ENCODE data around the gene FGF18. TPM values are rescaled to one million over a fixed set of nuclear protein-coding genes. Genes with fewer than 3 reads are reported as not detected.

FGF18 gene
- total RNA-seq, 1 experiment from 2014 or later = 2.1 TPM

GRCh38 chr5:171470420-171470819 is 51.0 kb downstream of the FGF18 start:
- Mint-ChIP-seq H3K4me1 (ENCODE audit: low read depth, unreplicated experiment) (no peaks in the 10 kb centered on the region), H3K27me3 (ENCODE audit: insufficient read depth, unreplicated experiment) (peaks cover 5% of the 10 kb centered on the region), H3K4me3 (ENCODE audit: unreplicated experiment) (no peak overlapping the region), H3K9me3 (ENCODE audit: unreplicated experiment) (no peaks in the 10 kb centered on the region), H3K27ac (ENCODE audit: unreplicated experiment) (no peak overlapping the region), H3K36me3 (ENCODE audit: insufficient read depth, unreplicated experiment) (peaks cover 5% of the 10 kb centered on the region)
- Histone ChIP-seq H3K36me3 (ENCODE audit: control insufficient read depth, insufficient read depth, low read length) (no peaks in the 10 kb centered on the region), H3K27me3 (replicated peaks; ENCODE audit: control insufficient read depth, insufficient read depth, low read length) (no peaks in the 10 kb centered on the region), H3K4me1 (no peaks in the 10 kb centered on the region), H3K9me3 (peaks cover 3% of the 10 kb centered on the region; the same call in 1 of the 2 replicates), H3K4me3 (ENCODE audit: low read depth, low read length) (no peak overlapping the region)
- POLR2A ChIA-PET = no interaction called here
- DNase-seq = no peak
- TF ChIP-seq CTCF (IDR thresholded peaks at IDR 0.05; ENCODE audit: insufficient read depth in 1 of 2, low read depth in 1 of 2, low read length in 1 of 2, severe bottlenecking in 1 of 2, unreplicated experiment in 1 of 2) = no peak
- BruUV-seq (replicated peaks) = no TSS peak
- CTCF ChIA-PET = no interaction called here
- intact Hi-C loops (cut with micrococcal nuclease; ENCODE audit: unreplicated experiment) = no loop called here

GRCh38 chr5:171474230-171474813 is 54.9 kb downstream of the FGF18 start:
- H3K9me3 ChIP-seq = peaks cover 3% of the 10 kb centered on the region; the same call in 1 of the 2 replicates
- peaks cover 3% of the 10 kb centered on the region for H3K27me3 Mint-ChIP-seq (ENCODE audit: insufficient read depth, unreplicated experiment)
- H3K4me1 Mint-ChIP-seq (ENCODE audit: low read depth, unreplicated experiment) = no peaks in the 10 kb centered on the region
- no peak overlapping the region for H3K4me3 Mint-ChIP-seq (ENCODE audit: unreplicated experiment)
- ChIA-PET CTCF (no interaction called here), POLR2A (no interaction called here)
- no peaks in the 10 kb centered on the region for H3K4me1 ChIP-seq
- intact Hi-C loops (cut with micrococcal nuclease; ENCODE audit: unreplicated experiment) = no loop called here
- no peaks in the 10 kb centered on the region for H3K27me3 ChIP-seq (replicated peaks; ENCODE audit: control insufficient read depth, insufficient read depth, low read length)
- H3K27ac Mint-ChIP-seq (ENCODE audit: unreplicated experiment) = no peak overlapping the region
- no peaks in the 10 kb centered on the region for H3K36me3 ChIP-seq (ENCODE audit: control insufficient read depth, insufficient read depth, low read length)
- H3K9me3 Mint-ChIP-seq (ENCODE audit: unreplicated experiment) = no peaks in the 10 kb centered on the region
- no peak overlapping the region for H3K4me3 ChIP-seq (ENCODE audit: low read depth, low read length)
- DNase-seq = no peak
- H3K36me3 Mint-ChIP-seq (ENCODE audit: insufficient read depth, unreplicated experiment) = no peaks in the 10 kb centered on the region
- BruUV-seq (replicated peaks) = no TSS peak
- TF ChIP-seq CTCF (IDR thresholded peaks at IDR 0.05; ENCODE audit: insufficient read depth in 1 of 2, low read depth in 1 of 2, low read length in 1 of 2, severe bottlenecking in 1 of 2, unreplicated experiment in 1 of 2) = no peak

- ChIA-PET POLR2A (no interaction called here), CTCF (no interaction called here)
- BruUV-seq (replicated peaks) = no TSS peak
- no peak overlapping the region for H3K27ac Mint-ChIP-seq (ENCODE audit: unreplicated experiment)
- Histone ChIP-seq H3K4me3 (ENCODE audit: low read depth, low read length) (no peak overlapping the region), H3K4me1 (no peaks in the 10 kb centered on the region), H3K9me3 (peaks cover 3% of the 10 kb centered on the region; the same call in 1 of the 2 replicates), H3K27me3 (replicated peaks; ENCODE audit: control insufficient read depth, insufficient read depth, low read length) (no peaks in the 10 kb centered on the region), H3K36me3 (ENCODE audit: control insufficient read depth, insufficient read depth, low read length) (no peaks in the 10 kb centered on the region)
- DNase-seq = no peak
- H3K4me1 Mint-ChIP-seq (ENCODE audit: low read depth, unreplicated experiment) = no peaks in the 10 kb centered on the region
- intact Hi-C loops (cut with micrococcal nuclease; ENCODE audit: unreplicated experiment) = no loop called here
- H3K9me3 Mint-ChIP-seq (ENCODE audit: unreplicated experiment) = no peaks in the 10 kb centered on the region
- H3K4me3 Mint-ChIP-seq (ENCODE audit: unreplicated experiment) = no peak overlapping the region
- TF ChIP-seq CTCF (IDR thresholded peaks at IDR 0.05; ENCODE audit: insufficient read depth in 1 of 2, low read depth in 1 of 2, low read length in 1 of 2, severe bottlenecking in 1 of 2, unreplicated experiment in 1 of 2) = no peak
- H3K27me3 Mint-ChIP-seq (ENCODE audit: insufficient read depth, unreplicated experiment) = peaks cover 6% of the 10 kb centered on the region
- H3K36me3 Mint-ChIP-seq (ENCODE audit: insufficient read depth, unreplicated experiment) = no peaks in the 10 kb centered on the region
These were observed 56.1 kb downstream of the FGF18 start for GRCh38 chr5:171475596-171475995.
